A673 (cell line): Measurements from ENCODE around the gene ETV6. TPM values are rescaled to one million over a fixed set of nuclear protein-coding genes. Genes with fewer than 3 reads are reported as not detected.
"Not testable (repeated sequence)": the region's sequence is repeated elsewhere in the genome, so short reads cannot be mapped to it uniquely, and the experiment has no call there.

Experiments
- BruUV-seq: library from RNA; stranded (reverse); fragments of 400-500 nt; replicated peaks from 2 replicates; lab custom pipeline; 2021; lab: Mats Ljungman, UMichigan
- CTCF ChIA-PET: fragments of 300-600 bp; sonication (Branson Sonifier 250); formaldehyde crosslinking; loops from one replicate; lab custom pipeline; 2022; ENCODE audit warnings: antibody characterized with exemption; lab: Charles Lee
- POLR2A ChIA-PET: fragments of 300-600 bp; sonication (Branson Sonifier 250); formaldehyde crosslinking; loops from one replicate; lab custom pipeline; 2022; ENCODE audit warnings: antibody characterized with exemption; ENCODE audit not compliant: low non-redundant PET; lab: Charles Lee
- DNase-seq: peaks from one replicate; pipeline ENCODE4 v3.0.0-alpha.2; 2015; ENCODE audit warnings: low spot score
- H3K27ac ChIP-seq: fragments of 200-600 bp; sonication (generic); 2 replicates; pipeline ENCODE4 v1.5.1; 2016; ENCODE audit warnings: mixed run types, low read depth, mild to moderate bottlenecking, mixed read lengths, antibody characterized with exemption, low read length; ENCODE audit not compliant: poor library complexity, severe bottlenecking
- H3K27me3 ChIP-seq: fragments of 200-600 bp; sonication (generic); replicated peaks from 2 replicates; pipeline ENCODE4 v1.6.1; 2017; ENCODE audit warnings: mixed run types, low read depth, mild to moderate bottlenecking, mixed read lengths, antibody characterized with exemption, low read length; ENCODE audit not compliant: insufficient read depth, poor library complexity
- H3K36me3 ChIP-seq: fragments of 200-600 bp; sonication (generic); 2 replicates; pipeline ENCODE4 v1.6.1; 2016; ENCODE audit warnings: mixed run types, mild to moderate bottlenecking, mixed read lengths, antibody characterized with exemption, low read length; ENCODE audit not compliant: insufficient read depth, poor library complexity, severe bottlenecking
- H3K4me1 ChIP-seq: fragments of 200-600 bp; sonication (generic); 2 replicates; pipeline ENCODE4 v1.6.1; 2017; ENCODE audit warnings: mixed run types, mild to moderate bottlenecking, mixed read lengths, antibody characterized with exemption, low read length; ENCODE audit not compliant: insufficient read depth, poor library complexity, severe bottlenecking
- H3K4me3 ChIP-seq: fragments of 200-600 bp; sonication (generic); 2 replicates; pipeline ENCODE4 v1.5.1; 2016; ENCODE audit warnings: low read depth, mixed run types, mild to moderate bottlenecking, mixed read lengths, low read length; ENCODE audit not compliant: poor library complexity, severe bottlenecking
- H3K9me3 ChIP-seq: fragments of 200-600 bp; sonication (generic); 2 replicates; pipeline ENCODE4 v1.6.1; 2016; ENCODE audit warnings: mixed run types, low read depth, mild to moderate bottlenecking, mixed read lengths, antibody characterized with exemption, low read length; ENCODE audit not compliant: poor library complexity, severe bottlenecking
- EZH2 ChIP-seq: fragments of 200-600 bp; sonication (generic); IDR thresholded peaks from 2 replicates; pipeline ENCODE4 v1.6.1; 2017; ENCODE audit warnings: borderline replicate concordance, low read depth, mild to moderate bottlenecking, mixed read lengths, antibody characterized with exemption, low read length; ENCODE audit not compliant: poor library complexity, severe bottlenecking
- intact Hi-C: fragments of 100-400 bp; cut with micrococcal nuclease; formaldehyde crosslinking; loops from one replicate; pipeline ENCODE4 v1.10.0; 2022; ENCODE audit not compliant: unreplicated experiment
- total RNA-seq: library from RNA; stranded (reverse); gene quantifications from 2 replicates; pipeline ENCODE4 v1.2.3, GENCODE V29; 2021
- TF ChIP-seq, protein P1 (sequence below): fragments of 300-800, 200-600 bp; sonication (generic); conservative IDR thresholded peaks from 2 replicates; pipeline ENCODE4 v1.5.1; 2017; ENCODE audit warnings: low read depth, mild to moderate bottlenecking, antibody characterized with exemption, low read length, moderate library complexity, mixed read lengths

The ETV6 gene
- total RNA-seq, 1 experiment from 2014 or later: 32.4 TPM

- DNase-seq: no peak
- no TSS peak for BruUV-seq
- Histone ChIP-seq H3K9me3 (no peaks in the 10 kb centered on the region), H3K27ac (no peak overlapping the region), H3K36me3 (no peaks in the 10 kb centered on the region), H3K4me3 (no peak overlapping the region), H3K27me3 (no peaks in the 10 kb centered on the region), H3K4me1 (no peaks in the 10 kb centered on the region)
- intact Hi-C loops: loop anchor here (2.0 kb wide), 1 partner anchor 43 kb away; no protein-coding TSS in a partner anchor
- CTCF ChIA-PET: no interaction called here
- POLR2A ChIA-PET: no interaction called here
- TF ChIP-seq, protein P1, sequence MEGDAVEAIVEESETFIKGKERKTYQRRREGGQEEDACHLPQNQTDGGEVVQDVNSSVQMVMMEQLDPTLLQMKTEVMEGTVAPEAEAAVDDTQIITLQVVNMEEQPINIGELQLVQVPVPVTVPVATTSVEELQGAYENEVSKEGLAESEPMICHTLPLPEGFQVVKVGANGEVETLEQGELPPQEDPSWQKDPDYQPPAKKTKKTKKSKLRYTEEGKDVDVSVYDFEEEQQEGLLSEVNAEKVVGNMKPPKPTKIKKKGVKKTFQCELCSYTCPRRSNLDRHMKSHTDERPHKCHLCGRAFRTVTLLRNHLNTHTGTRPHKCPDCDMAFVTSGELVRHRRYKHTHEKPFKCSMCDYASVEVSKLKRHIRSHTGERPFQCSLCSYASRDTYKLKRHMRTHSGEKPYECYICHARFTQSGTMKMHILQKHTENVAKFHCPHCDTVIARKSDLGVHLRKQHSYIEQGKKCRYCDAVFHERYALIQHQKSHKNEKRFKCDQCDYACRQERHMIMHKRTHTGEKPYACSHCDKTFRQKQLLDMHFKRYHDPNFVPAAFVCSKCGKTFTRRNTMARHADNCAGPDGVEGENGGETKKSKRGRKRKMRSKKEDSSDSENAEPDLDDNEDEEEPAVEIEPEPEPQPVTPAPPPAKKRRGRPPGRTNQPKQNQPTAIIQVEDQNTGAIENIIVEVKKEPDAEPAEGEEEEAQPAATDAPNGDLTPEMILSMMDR: no peak
- TF ChIP-seq EZH2: no peak
Observed at GRCh38 chr12:11623382-11623781, 26.1 kb upstream of the ETV6 start.

DNA sequence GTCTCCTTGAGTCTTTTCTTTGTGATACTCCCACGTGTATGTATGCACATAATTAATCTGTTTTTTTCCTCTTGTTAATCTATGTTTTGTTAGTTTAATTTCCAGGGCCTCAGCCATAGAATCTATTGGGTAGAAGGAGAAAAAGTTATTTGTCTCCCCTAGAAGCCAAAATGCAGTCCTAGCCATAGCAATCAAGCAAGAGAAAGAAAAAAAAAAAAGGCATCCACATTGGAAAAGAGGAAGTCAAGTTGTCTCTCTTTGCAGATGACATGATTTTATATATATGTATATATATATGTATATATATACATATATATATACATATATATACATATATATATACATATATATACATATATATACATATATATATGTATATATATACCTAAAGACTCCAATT lies 25.4 kb upstream of the ETV6 start:
- ChIA-PET CTCF (interaction anchor here (0.7 kb wide), 1 partner anchor 180 kb away, joined by 3 read pairs; no protein-coding TSS in a partner anchor), POLR2A (no interaction called here)

GRCh38 chr12:11627709-11628108 lies 21.8 kb upstream of the ETV6 start:
- DNase-seq, H3K9me3 ChIP-seq, CTCF ChIA-PET, H3K4me1 ChIP-seq, POLR2A ChIA-PET, BruUV-seq, intact Hi-C loops, H3K27me3 ChIP-seq, H3K4me3 ChIP-seq, H3K36me3 ChIP-seq, H3K27ac ChIP-seq: not testable (repeated sequence)

More for the DNA sequence above, 25.4 kb upstream of the ETV6 start:
- Histone ChIP-seq H3K4me3 (no peak overlapping the region), H3K36me3 (no peaks in the 10 kb centered on the region), H3K4me1 (no peaks in the 10 kb centered on the region), H3K9me3 (no peaks in the 10 kb centered on the region), H3K27me3 (no peaks in the 10 kb centered on the region), H3K27ac (no peak overlapping the region)
- no peak for DNase-seq
- intact Hi-C loops: no loop called here
- no TSS peak for BruUV-seq
- TF ChIP-seq EZH2: no peak
- TF ChIP-seq, protein P1: no peak

DNA sequence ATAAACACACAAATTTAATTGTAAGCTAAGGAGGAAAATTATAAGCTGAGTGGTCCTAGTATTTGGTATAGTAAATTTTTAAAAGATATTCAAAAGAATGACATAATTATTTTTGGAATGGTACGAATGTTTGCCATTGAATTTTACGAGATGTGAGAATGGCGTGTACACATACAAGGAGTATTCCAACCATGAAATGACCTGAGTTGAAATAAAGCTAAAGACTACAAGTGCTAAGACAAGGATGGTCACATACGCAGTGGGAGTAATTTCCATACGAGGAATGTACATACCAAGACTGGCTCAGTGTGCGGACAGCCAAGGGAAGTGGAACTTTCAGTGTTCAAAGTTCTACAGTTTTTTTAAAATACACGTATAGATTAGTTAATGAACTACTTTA lies 21.1 kb upstream of the ETV6 start:
- Histone ChIP-seq H3K27ac (no peak overlapping the region), H3K4me3 (no peak overlapping the region), H3K36me3 (no peaks in the 10 kb centered on the region), H3K9me3 (no peaks in the 10 kb centered on the region), H3K27me3 (no peaks in the 10 kb centered on the region), H3K4me1 (peaks cover 5% of the 10 kb centered on the region)
- CTCF ChIA-PET: no interaction called here
- no TSS peak for BruUV-seq
- no peak for DNase-seq
- POLR2A ChIA-PET: interaction anchor here (0.6 kb wide), 1 partner anchor 623 kb away, joined by 4 read pairs; no protein-coding TSS in a partner anchor
- TF ChIP-seq, protein P1: no peak
- no peak for TF ChIP-seq EZH2
- intact Hi-C loops: no loop called here
